Stimulated activated naive CD8-positive, alpha-beta T cell treated with anti-CD3 and anti-CD28 coated beads, Interleukin-15, Interleukin-2, amounts not matched to agents 100 U/mL and 50 U/mL, for 24 hours (primary cell): ENCODE results near the gene ZAR1.
"Not testable (repeated sequence)": the region's sequence is repeated elsewhere in the genome, so short reads cannot be mapped to it uniquely, and the experiment has no call there.

Experiments
- ATAC-seq: fragments of 150-1000 bp; cut with Tn5 transposase; one replicate; pipeline ENCODE4 v1.10.0; 2021
- DNase-seq: peaks from one replicate; pipeline ENCODE4 v3.0.0; 2021

The ZAR1 gene

GRCh38 chr4:48490012-48490679 lies at the start of gene ZAR1:
ZAR1 (plus strand) TSS chr4:48490252; CDS start chr4:48490292, 40 bp downstream.
- ATAC-seq (peak; percentile 25), DNase-seq (peak; percentile 20)

- not testable (repeated sequence) for DNase-seq, ATAC-seq
Observed at GRCh38 chr4:48440914-48441313, 49.1 kb upstream of the ZAR1 start.

GRCh38 chr4:48445704-48446103 lies 44.3 kb upstream of the ZAR1 start:
- DNase-seq, result no peak
- no peak for ATAC-seq

GRCh38 chr4:48446642-48447041 lies 43.4 kb upstream of the ZAR1 start:
- ATAC-seq (no peak), DNase-seq (no peak)

GRCh38 chr4:48449151-48449550 lies 40.9 kb upstream of the ZAR1 start:
- ATAC-seq, result no peak
- DNase-seq, result no peak

- no peak for ATAC-seq
Observed at GRCh38 chr4:48450740-48451139, 39.3 kb upstream of the ZAR1 start.

GRCh38 chr4:48451656-48452055 lies 38.4 kb upstream of the ZAR1 start:
- ATAC-seq, DNase-seq: not testable (repeated sequence)

More at GRCh38 chr4:48450740-48451139, 39.3 kb upstream of the ZAR1 start:
- DNase-seq, result no peak

- ATAC-seq (no peak), DNase-seq (no peak)
Observed at GRCh38 chr4:48454591-48454990, 35.5 kb upstream of the ZAR1 start.

GRCh38 chr4:48461000-48461399 lies 29.1 kb upstream of the ZAR1 start:
- DNase-seq (no peak), ATAC-seq (no peak)

- ATAC-seq, result no peak
- DNase-seq, result no peak
Observed at GRCh38 chr4:48462363-48462762, 27.7 kb upstream of the ZAR1 start.

- ATAC-seq, result no peak
- no peak for DNase-seq
Observed at GRCh38 chr4:48467442-48467841, 22.6 kb upstream of the ZAR1 start.

- DNase-seq, result no peak
Observed at GRCh38 chr4:48467891-48468290, 22.2 kb upstream of the ZAR1 start.

GRCh38 chr4:48470137-48470536 lies 19.9 kb upstream of the ZAR1 start:
- DNase-seq (no peak), ATAC-seq (no peak)

More at GRCh38 chr4:48467891-48468290, 22.2 kb upstream of the ZAR1 start:
- no peak for ATAC-seq

- ATAC-seq, result no peak
- DNase-seq, result no peak
Observed at GRCh38 chr4:48470570-48470969, 19.5 kb upstream of the ZAR1 start.

- ATAC-seq, result no peak
- DNase-seq, result no peak
Observed at GRCh38 chr4:48472794-48473193, 17.3 kb upstream of the ZAR1 start.

GRCh38 chr4:48475770-48476169 lies 14.3 kb upstream of the ZAR1 start:
- DNase-seq (no peak), ATAC-seq (no peak)

- ATAC-seq (no peak), DNase-seq (no peak)
Observed at GRCh38 chr4:48478273-48478672, 11.8 kb upstream of the ZAR1 start.

- no peak for DNase-seq
- no peak for ATAC-seq
Observed at GRCh38 chr4:48481581-48481980, 8.5 kb upstream of the ZAR1 start.

GRCh38 chr4:48483006-48483776 lies 6.9 kb upstream of the ZAR1 start, which contains the start of gene SLC10A4:
SLC10A4 (plus strand) TSS chr4:48483343; CDS start chr4:48483562, 219 bp downstream.
- DNase-seq, result peak; percentile 23
- peak; percentile 46 for ATAC-seq

- ATAC-seq, result no peak
- peak; percentile 15 for DNase-seq
Observed at GRCh38 chr4:48483777-48484493, 6.1 kb upstream of the ZAR1 start.

GRCh38 chr4:48484494-48485168 lies 5.4 kb upstream of the ZAR1 start:
- ATAC-seq, result no peak
- no peak for DNase-seq

- ATAC-seq, result no peak
- DNase-seq, result no peak
Observed at GRCh38 chr4:48489683-48490011, 405 bp upstream of the ZAR1 start.
